ENCODE measurements around the gene RAB3D. TPM values are rescaled to one million over a fixed set of nuclear protein-coding genes. Genes with fewer than 3 reads are reported as not detected.
A peak's percentile ranks its signal among the peaks of the same experiment; 100 is the strongest.

RAB3D gene
- total RNA-seq, 1 donor from 2014 or later: 43.9 TPM

- no peak overlapping the region for H3K4me3 Mint-ChIP-seq (ENCODE audit: low read depth)
- DNase-seq (ENCODE audit: low spot score, unreplicated experiment): no peak
- H3K36me3 Mint-ChIP-seq (ENCODE audit: insufficient read depth): no peaks in the 10 kb centered on the region
- H3K27me3 Mint-ChIP-seq: peaks cover 3% of the 10 kb centered on the region
- no peak for TF ChIP-seq CTCF (IDR thresholded peaks at IDR 0.05; ENCODE audit: unreplicated experiment)
- H3K27ac Mint-ChIP-seq: no peak overlapping the region
- H3K4me1 Mint-ChIP-seq (ENCODE audit: low read depth): no peaks in the 10 kb centered on the region
- no peaks in the 10 kb centered on the region for H3K9me3 Mint-ChIP-seq (ENCODE audit: low read depth)
Measured at GRCh38 chr19:11306337-11306736, 33.1 kb downstream of the RAB3D start.

- H3K36me3 Mint-ChIP-seq (ENCODE audit: insufficient read depth): no peaks in the 10 kb centered on the region
- H3K27me3 Mint-ChIP-seq: peaks cover 3% of the 10 kb centered on the region
- no peaks in the 10 kb centered on the region for H3K4me1 Mint-ChIP-seq (ENCODE audit: low read depth)
- no peak overlapping the region for H3K4me3 Mint-ChIP-seq (ENCODE audit: low read depth)
- H3K27ac Mint-ChIP-seq: no peak overlapping the region
- DNase-seq (ENCODE audit: low spot score, unreplicated experiment): no peak
- TF ChIP-seq CTCF (IDR thresholded peaks at IDR 0.05; ENCODE audit: unreplicated experiment): no peak
- H3K9me3 Mint-ChIP-seq (ENCODE audit: low read depth): no peaks in the 10 kb centered on the region
Measured at GRCh38 chr19:11304936-11305335, 34.5 kb downstream of the RAB3D start.

GRCh38 chr19:11300811-11301120, 38.7 kb downstream of the RAB3D start:
- Mint-ChIP-seq H3K36me3 (ENCODE audit: insufficient read depth) (no peaks in the 10 kb centered on the region), H3K4me1 (ENCODE audit: low read depth) (no peaks in the 10 kb centered on the region)

GRCh38 chr19:11299946-11300810, 39.3 kb downstream of the RAB3D start:
- Mint-ChIP-seq H3K4me1 (ENCODE audit: low read depth) (no peaks in the 10 kb centered on the region), H3K9me3 (ENCODE audit: low read depth) (no peaks in the 10 kb centered on the region), H3K36me3 (ENCODE audit: insufficient read depth) (no peaks in the 10 kb centered on the region), H3K27me3 (peaks cover 3% of the 10 kb centered on the region), H3K27ac (no peak overlapping the region), H3K4me3 (ENCODE audit: low read depth) (no peak overlapping the region)
- no peak for TF ChIP-seq CTCF (IDR thresholded peaks at IDR 0.05; ENCODE audit: unreplicated experiment)
- DNase-seq (ENCODE audit: low spot score, unreplicated experiment): no peak

More at GRCh38 chr19:11300811-11301120, 38.7 kb downstream of the RAB3D start:
- no peak for DNase-seq (ENCODE audit: low spot score, unreplicated experiment)
- no peak overlapping the region for H3K4me3 Mint-ChIP-seq (ENCODE audit: low read depth)
- no peak overlapping the region for H3K27ac Mint-ChIP-seq
- peaks cover 3% of the 10 kb centered on the region for H3K27me3 Mint-ChIP-seq
- TF ChIP-seq CTCF (IDR thresholded peaks at IDR 0.05; ENCODE audit: unreplicated experiment): no peak
- no peaks in the 10 kb centered on the region for H3K9me3 Mint-ChIP-seq (ENCODE audit: low read depth)

GRCh38 chr19:11296264-11296663, 43.2 kb downstream of the RAB3D start:
- Mint-ChIP-seq H3K9me3 (ENCODE audit: low read depth) (no peaks in the 10 kb centered on the region), H3K27ac (peak overlapping the region; percentile 12), H3K4me1 (ENCODE audit: low read depth) (peaks cover 4% of the 10 kb centered on the region), H3K27me3 (peaks cover 3% of the 10 kb centered on the region), H3K4me3 (ENCODE audit: low read depth) (no peak overlapping the region), H3K36me3 (ENCODE audit: insufficient read depth) (no peaks in the 10 kb centered on the region)
- TF ChIP-seq CTCF (IDR thresholded peaks at IDR 0.05; ENCODE audit: unreplicated experiment): no peak
- DNase-seq (ENCODE audit: low spot score, unreplicated experiment): no peak

All from progenitor cell of endocrine pancreas (in vitro differentiated cells).